Measurements from ENCODE around the gene METTL14.

DNA sequence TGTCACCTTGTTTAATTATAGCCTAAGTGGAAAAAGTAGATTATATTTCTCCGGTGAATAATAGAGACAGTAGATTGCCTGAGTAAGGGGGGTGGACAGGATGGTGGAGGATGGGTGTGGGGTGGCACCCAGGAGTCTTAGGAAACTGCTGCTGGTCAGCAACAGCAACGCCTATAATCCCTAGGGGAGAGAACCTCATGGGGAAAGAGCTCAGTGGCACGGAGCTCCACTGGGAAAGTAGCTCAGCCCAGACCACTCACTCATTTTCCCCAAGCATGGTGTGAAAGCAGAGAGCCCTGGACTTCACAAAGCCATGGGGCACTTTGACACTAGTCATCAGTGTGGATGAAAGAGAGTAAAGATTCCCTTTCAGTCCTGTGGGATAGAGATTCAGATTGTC lies 31.1 kb downstream of the METTL14 start:
- TF ChIP-seq, protein P1, sequence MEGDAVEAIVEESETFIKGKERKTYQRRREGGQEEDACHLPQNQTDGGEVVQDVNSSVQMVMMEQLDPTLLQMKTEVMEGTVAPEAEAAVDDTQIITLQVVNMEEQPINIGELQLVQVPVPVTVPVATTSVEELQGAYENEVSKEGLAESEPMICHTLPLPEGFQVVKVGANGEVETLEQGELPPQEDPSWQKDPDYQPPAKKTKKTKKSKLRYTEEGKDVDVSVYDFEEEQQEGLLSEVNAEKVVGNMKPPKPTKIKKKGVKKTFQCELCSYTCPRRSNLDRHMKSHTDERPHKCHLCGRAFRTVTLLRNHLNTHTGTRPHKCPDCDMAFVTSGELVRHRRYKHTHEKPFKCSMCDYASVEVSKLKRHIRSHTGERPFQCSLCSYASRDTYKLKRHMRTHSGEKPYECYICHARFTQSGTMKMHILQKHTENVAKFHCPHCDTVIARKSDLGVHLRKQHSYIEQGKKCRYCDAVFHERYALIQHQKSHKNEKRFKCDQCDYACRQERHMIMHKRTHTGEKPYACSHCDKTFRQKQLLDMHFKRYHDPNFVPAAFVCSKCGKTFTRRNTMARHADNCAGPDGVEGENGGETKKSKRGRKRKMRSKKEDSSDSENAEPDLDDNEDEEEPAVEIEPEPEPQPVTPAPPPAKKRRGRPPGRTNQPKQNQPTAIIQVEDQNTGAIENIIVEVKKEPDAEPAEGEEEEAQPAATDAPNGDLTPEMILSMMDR (IDR thresholded peaks at IDR 0.05; ENCODE audit: low read depth, low read length) = no peak
- TF ChIP-seq EZH2phosphoT487 (IDR thresholded peaks at IDR 0.05; ENCODE audit: low read depth) = no peak
